Measurements from ENCODE around the gene CD200.

The CD200 gene

GRCh38 chr3:112333002-112333380 lies at the start of gene CD200:
Gene CD200 (plus strand): TSS chr3:112333156. CDS start chr3:112333213, 57 bp downstream.
- peak; percentile 56 to 77 for DNase-seq

GRCh38 chr3:112289011-112289410 lies 43.9 kb upstream of the CD200 start:
- no peak for DNase-seq

GRCh38 chr3:112293368-112294321 lies 39.3 kb upstream of the CD200 start, which contains the start of gene SLC9C1:
Gene SLC9C1 (minus strand): TSS chr3:112294216. CDS start chr3:112286791, 7,425 bp downstream.
- DNase-seq: peak in 1 of 2 donors; percentile 38

- no peak for DNase-seq
Observed at GRCh38 chr3:112297714-112298113, 35.2 kb upstream of the CD200 start.

- DNase-seq: no peak
Observed at GRCh38 chr3:112298781-112299180, 34.2 kb upstream of the CD200 start.

GRCh38 chr3:112302150-112302830 lies 30.7 kb upstream of the CD200 start:
- DNase-seq: no peak

- DNase-seq: no peak
Observed at GRCh38 chr3:112302881-112303763, 29.8 kb upstream of the CD200 start.

GRCh38 chr3:112303764-112304325 lies 29.1 kb upstream of the CD200 start:
- DNase-seq: no peak

GRCh38 chr3:112304611-112305010 lies 28.3 kb upstream of the CD200 start:
- DNase-seq: no peak

GRCh38 chr3:112306825-112307224 lies 26.1 kb upstream of the CD200 start:
- no peak for DNase-seq

- no peak for DNase-seq
Observed at GRCh38 chr3:112307557-112307956, 25.4 kb upstream of the CD200 start.

GRCh38 chr3:112308151-112308911 lies 24.6 kb upstream of the CD200 start:
- no peak for DNase-seq

GRCh38 chr3:112314649-112315048 lies 18.3 kb upstream of the CD200 start:
- no peak for DNase-seq

- DNase-seq: no peak
Observed at GRCh38 chr3:112315791-112316190, 17.2 kb upstream of the CD200 start.

- DNase-seq: no peak
Observed at GRCh38 chr3:112319516-112320276, 13.3 kb upstream of the CD200 start.

GRCh38 chr3:112320691-112321090 lies 12.3 kb upstream of the CD200 start:
- DNase-seq: no peak

- DNase-seq: no peak
Observed at GRCh38 chr3:112321867-112322652, 10.9 kb upstream of the CD200 start.

- DNase-seq: no peak
Observed at GRCh38 chr3:112327371-112327951, 5.5 kb upstream of the CD200 start.

GRCh38 chr3:112331851-112332250 lies 1.1 kb upstream of the CD200 start:
- no peak for DNase-seq
